ENCODE measurements around the gene NOX5. TPM values are rescaled to one million over a fixed set of nuclear protein-coding genes. Genes with fewer than 3 reads are reported as not detected.
A peak's percentile ranks its signal among the peaks of the same experiment; 100 is the strongest.

The NOX5 gene
- total RNA-seq, 2 experiments from 2014 or later, result not detected

- no peak overlapping the region for H3K27ac ChIP-seq (ENCODE audit: low read depth in 1 of 2, low read length in 2 of 2)
- intact Hi-C loops (cut with DNase I, micrococcal nuclease), result no loop called here
- H3K27me3 Mint-ChIP-seq, result peaks cover 30% of the 10 kb centered on the region
- ChIA-PET POLR2A (no interaction called here), CTCF (no interaction called here)
- H3K27me3 ChIP-seq (ENCODE audit: control insufficient read depth in 1 of 2, insufficient read depth in 2 of 2, low read length in 2 of 2), result peaks cover 9 to 20% of the 10 kb centered on the region in 2 experiments
- H3K4me3 Mint-ChIP-seq, result peak overlapping the region; percentile 58
- ATAC-seq (ENCODE audit: poor library complexity) (peak; percentile 62), DNase-seq (peak in 10 of 14 experiments; percentile 8 to 52 (median 15))
- H3K4me1 Mint-ChIP-seq (ENCODE audit: low read depth), result peaks cover 9% of the 10 kb centered on the region
- no peak overlapping the region for H3K27ac Mint-ChIP-seq
- no peaks in the 10 kb centered on the region for H3K36me3 ChIP-seq (ENCODE audit: insufficient read depth, low read length)
- H3K4me3 ChIP-seq (ENCODE audit: low read length), result peak overlapping the region; percentile 38
- peak; percentile 49 for TF ChIP-seq CTCF (IDR thresholded peaks at IDR 0.05)
- no peaks in the 10 kb centered on the region for H3K9me3 ChIP-seq (ENCODE audit: control insufficient read depth in 1 of 2, insufficient read depth in 1 of 2, low read length in 2 of 2)
- no peaks in the 10 kb centered on the region for H3K9me3 Mint-ChIP-seq
- no peaks in the 10 kb centered on the region for H3K36me3 Mint-ChIP-seq (ENCODE audit: low read depth)
- H3K4me1 ChIP-seq (ENCODE audit: insufficient read depth, low read length), result peaks cover 6% of the 10 kb centered on the region
Observed at GRCh38 chr15:69031013-69032001, 16.8 kb downstream of the NOX5 start.

GRCh38 chr15:69032031-69032430, 17.5 kb downstream of the NOX5 start:
- H3K4me1 Mint-ChIP-seq (ENCODE audit: low read depth), result peaks cover 9% of the 10 kb centered on the region
- Histone ChIP-seq H3K36me3 (ENCODE audit: insufficient read depth, low read length) (no peaks in the 10 kb centered on the region), H3K27ac (ENCODE audit: low read depth in 1 of 2, low read length in 2 of 2) (no peak overlapping the region), H3K9me3 (ENCODE audit: control insufficient read depth in 1 of 2, insufficient read depth in 1 of 2, low read length in 2 of 2) (no peaks in the 10 kb centered on the region), H3K4me1 (ENCODE audit: insufficient read depth, low read length) (peaks cover 6% of the 10 kb centered on the region), H3K4me3 (ENCODE audit: low read length) (peak overlapping the region; percentile 38), H3K27me3 (ENCODE audit: control insufficient read depth in 1 of 2, insufficient read depth in 2 of 2, low read length in 2 of 2) (peaks cover 9 to 20% of the 10 kb centered on the region in 2 experiments)
- no peak for TF ChIP-seq CTCF (IDR thresholded peaks at IDR 0.05)
- no peaks in the 10 kb centered on the region for H3K36me3 Mint-ChIP-seq (ENCODE audit: low read depth)
- H3K27me3 Mint-ChIP-seq, result peaks cover 37% of the 10 kb centered on the region
- CTCF ChIA-PET, result no interaction called here
- intact Hi-C loops (cut with DNase I, micrococcal nuclease), result no loop called here
- no peaks in the 10 kb centered on the region for H3K9me3 Mint-ChIP-seq
- H3K4me3 Mint-ChIP-seq, result peak overlapping the region; percentile 58
- ATAC-seq (ENCODE audit: poor library complexity) (no peak), DNase-seq (no peak)
- POLR2A ChIA-PET, result no interaction called here
- no peak overlapping the region for H3K27ac Mint-ChIP-seq

GRCh38 chr15:69032703-69033373, 18.3 kb downstream of the NOX5 start:
- ChIA-PET POLR2A (no interaction called here), CTCF (no interaction called here)
- Histone ChIP-seq H3K36me3 (ENCODE audit: insufficient read depth, low read length) (no peaks in the 10 kb centered on the region), H3K27me3 (ENCODE audit: control insufficient read depth in 1 of 2, insufficient read depth in 2 of 2, low read length in 2 of 2) (peaks cover 9 to 20% of the 10 kb centered on the region in 2 experiments), H3K27ac (ENCODE audit: low read depth in 1 of 2, low read length in 2 of 2) (no peak overlapping the region), H3K9me3 (ENCODE audit: control insufficient read depth in 1 of 2, insufficient read depth in 1 of 2, low read length in 2 of 2) (no peaks in the 10 kb centered on the region), H3K4me1 (ENCODE audit: insufficient read depth, low read length) (peaks cover 6% of the 10 kb centered on the region), H3K4me3 (ENCODE audit: low read length) (no peak overlapping the region)
- H3K4me3 Mint-ChIP-seq, result no peak overlapping the region
- H3K9me3 Mint-ChIP-seq, result no peaks in the 10 kb centered on the region
- no peaks in the 10 kb centered on the region for H3K36me3 Mint-ChIP-seq (ENCODE audit: low read depth)
- H3K27ac Mint-ChIP-seq, result no peak overlapping the region
- ATAC-seq (ENCODE audit: poor library complexity), result no peak
- peaks cover 9% of the 10 kb centered on the region for H3K4me1 Mint-ChIP-seq (ENCODE audit: low read depth)
- TF ChIP-seq CTCF (IDR thresholded peaks at IDR 0.05), result no peak
- peaks cover 44% of the 10 kb centered on the region for H3K27me3 Mint-ChIP-seq
- no peak for DNase-seq
- intact Hi-C loops (cut with DNase I, micrococcal nuclease), result no loop called here

Measured in CD4-positive, alpha-beta T cell (primary cell).